ENCODE measurements around the gene PKNOX2.

The PKNOX2 gene

DNA sequence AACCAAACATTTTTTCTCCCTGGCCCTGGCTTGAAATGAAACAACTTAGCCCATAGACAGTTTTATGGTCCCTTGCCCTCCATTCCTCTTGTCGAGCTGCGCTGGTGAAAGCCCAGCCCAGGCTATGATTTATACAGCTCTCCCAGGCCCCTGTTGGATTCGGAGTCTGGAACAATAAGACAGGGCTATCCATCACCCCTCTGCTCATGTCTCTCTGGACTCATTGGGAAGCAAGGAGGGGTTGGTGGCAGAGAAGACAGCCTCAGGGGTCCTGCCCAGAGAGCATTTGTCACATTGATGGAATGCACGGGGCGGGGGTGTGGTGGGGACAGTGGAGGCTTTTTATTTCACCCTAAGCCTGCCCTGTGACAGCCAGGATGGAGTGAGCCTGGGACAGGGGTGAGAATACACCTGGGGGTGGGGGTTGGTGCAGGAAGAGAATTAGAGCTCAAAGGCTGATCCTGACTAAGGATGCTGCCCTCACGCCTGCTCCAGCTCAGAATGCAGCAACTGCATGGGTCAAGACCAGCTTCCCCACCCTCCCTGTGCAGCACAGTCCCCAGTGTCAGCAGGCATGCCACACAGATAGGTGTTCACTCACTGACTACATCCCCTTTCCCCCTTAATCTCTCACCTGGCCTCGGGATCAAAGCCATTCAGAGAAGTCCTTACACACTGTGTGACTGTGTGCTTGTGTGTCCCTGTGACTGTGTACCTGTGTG lies 10.0 kb upstream of the PKNOX2 start:
- no peak for DNase-seq (ENCODE audit: low spot score)

DNA sequence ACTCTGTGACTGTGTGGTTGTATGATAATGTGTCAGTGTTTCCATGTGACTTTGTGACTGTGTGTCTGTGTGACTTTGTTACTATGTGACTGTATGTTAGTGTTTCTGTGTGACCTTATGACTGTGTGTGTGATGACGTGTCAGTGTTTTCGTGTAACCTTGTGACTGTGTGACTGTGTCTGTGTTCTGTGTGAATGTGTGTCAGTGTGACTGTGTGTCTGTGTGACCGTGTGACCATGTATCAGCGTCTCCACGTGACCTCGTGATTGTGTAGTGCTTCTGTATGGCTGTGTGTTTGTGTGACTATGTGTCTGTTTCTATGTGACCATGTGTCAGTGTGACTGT lies 9.5 kb upstream of the PKNOX2 start:
- no peak for DNase-seq (ENCODE audit: low spot score)

DNA sequence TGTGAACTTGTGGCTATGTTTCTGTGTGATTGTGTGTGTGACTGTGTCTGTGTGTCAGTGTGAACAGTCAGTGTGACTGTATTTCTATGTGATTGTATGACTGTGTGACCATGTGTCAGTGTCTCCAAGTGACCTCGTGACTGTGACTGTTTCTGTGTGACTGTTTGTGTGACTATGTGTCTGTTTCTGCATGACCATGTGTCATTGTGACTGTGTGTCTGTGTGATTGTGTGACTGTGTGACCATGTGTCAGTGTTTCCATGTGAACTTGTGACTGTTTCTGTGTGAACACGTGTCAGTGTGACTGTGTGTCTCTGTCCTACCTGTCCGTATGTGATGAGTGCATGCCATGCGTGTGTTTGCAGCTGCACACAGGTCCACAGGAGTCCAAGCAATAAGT lies 8.8 kb upstream of the PKNOX2 start:
- no peak for DNase-seq (ENCODE audit: low spot score)

DNA sequence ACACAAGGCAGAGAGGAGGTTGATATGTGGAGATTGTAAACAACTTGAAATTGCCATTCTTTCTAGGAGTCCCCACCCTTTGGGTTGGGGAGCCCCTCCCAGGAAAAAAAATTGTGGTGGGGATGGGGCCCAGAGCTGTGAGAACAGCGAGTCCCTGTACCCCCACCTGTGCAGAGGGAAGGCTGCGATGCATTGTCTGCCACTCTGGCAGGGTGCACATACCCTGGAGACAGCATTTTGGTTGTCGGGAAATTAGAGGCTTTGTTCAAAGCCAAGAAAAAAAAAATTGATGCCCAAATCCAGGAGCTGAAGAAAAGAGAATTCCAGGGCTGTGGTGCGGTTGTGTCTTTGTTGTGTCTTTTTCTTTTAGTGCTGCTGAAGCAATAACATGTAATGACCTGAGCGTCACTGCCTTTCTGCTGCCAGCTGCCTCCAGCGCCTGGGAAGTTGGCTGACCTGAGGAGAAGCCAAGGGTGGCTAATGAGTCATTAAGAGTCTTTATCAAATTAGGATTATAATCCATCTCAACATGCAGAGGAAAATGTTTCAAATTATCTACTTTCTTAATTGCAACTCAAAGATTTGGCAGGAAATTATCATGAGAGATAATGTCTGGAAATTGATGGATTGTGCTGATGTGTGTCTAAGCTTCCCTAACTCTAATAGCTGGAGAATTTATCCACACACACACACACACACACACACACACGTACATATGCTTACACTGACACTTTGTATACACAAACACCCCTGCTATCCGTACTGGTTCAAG lies 8.0 kb upstream of the PKNOX2 start:
- DNase-seq (ENCODE audit: low spot score): no peak

DNA sequence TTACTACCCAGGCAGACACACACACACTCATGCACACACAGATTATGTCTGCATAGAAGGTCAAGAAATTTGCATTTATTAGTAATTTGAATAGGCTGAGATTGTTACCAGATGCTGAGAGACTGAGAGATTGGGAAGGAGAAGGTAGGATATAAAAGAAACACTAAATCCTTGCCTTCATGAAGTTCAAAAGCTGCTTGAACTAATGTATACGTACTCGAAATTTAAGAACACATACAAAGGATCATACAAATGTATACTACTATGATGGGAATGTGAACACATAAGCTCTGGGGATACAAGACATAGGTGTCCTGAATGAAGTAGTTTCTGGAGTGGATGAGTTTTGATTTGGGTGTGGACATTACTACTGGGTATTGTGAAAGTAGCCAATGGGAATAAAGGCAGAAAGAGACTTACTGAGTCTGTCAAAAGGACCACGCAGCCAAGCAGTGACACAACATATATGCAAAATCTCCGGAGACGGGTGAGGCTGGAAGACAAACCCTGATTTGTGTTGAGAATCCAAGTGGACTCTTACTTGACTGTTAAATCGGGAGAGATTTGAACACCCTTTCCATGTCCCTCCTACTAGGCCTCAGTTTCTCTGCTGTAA lies 7.3 kb upstream of the PKNOX2 start:
- no peak for DNase-seq (ENCODE audit: low spot score)

DNA sequence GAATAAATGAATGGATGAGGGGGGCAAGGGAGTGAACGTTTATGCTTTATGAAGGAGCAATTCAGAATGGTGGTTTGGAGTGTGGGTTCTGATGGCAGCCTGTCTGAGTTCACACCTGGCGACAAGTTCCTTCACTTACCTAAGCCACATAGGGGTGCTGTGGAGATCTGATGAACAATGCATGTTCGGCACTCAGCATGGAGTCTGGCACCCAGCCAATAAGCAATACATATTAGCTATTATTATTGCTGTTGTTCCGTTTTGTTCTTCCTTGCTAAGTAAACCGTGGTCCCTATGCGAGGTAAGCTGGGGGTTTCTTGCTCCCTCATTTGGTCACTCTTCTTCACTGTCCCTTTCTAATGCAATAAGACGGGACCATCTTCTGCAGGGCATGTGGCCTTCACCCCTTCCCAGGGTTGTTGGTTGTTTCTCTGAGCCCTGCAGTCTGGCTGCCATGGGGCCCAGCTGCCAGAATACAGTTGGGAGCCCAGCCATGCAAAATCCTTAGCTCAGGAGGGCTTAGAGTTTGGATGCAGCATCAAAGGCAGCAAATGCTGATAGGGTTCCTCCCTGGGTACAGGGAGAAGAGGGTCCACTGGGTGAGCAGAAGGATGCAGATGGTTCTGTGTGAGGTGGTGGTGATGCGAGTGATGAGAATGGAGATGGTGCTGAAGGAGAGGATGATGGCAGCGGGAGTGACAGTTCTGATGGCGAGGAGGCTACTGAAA lies 6.4 kb upstream of the PKNOX2 start:
- no peak for DNase-seq (ENCODE audit: low spot score)

DNA sequence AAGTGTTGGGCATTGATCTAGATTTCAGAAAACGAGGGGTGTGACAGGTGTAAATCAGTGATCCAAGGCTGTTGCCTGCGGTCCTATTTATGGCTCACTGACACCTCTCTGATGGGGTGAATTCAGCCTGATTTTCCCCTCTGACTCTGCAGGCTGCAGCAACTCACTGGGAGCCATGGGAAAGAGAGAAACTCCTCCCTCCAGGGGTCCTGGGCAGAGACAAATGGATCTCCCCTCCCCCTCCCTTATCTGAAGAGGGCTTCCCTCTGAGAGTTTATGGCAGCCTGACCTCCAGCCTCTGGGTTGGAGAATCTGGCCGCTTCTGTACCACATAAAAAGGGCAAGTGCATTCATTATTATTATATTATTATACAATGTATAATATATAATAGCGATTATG lies 1.8 kb upstream of the PKNOX2 start:
- DNase-seq (ENCODE audit: low spot score): no peak

DNA sequence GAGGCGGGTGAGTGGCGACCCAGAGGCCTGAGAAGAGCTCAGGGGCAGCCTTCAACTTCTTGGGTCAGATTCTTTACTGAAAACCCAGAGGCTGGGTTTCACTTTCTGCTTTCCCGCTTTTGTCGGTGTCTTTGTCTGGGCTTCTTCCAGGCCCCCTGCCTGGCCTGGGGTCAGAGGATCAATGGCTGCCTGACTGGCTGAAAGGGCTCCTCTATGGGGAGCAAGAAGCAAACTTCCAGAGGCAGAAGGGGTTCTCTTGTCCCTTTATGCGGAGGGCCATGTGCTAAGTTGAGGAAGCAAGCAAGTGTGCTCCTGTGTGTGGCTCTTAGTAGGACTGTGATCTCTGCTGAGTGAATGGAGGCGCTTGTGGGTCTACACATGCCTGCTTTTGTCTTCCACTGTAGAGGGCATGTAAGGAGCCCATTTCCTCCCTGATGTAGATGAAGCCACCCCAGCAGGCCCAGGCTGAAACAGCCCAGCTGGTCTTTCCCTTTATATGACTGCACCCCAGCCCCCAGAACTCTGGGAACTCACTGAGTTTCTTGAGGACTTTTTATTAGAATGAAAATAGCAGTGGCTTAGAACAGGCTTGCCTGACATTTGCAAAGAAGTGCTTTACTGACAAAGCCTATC lies 1.0 kb upstream of the PKNOX2 start:
- no peak for DNase-seq (ENCODE audit: low spot score)

DNA sequence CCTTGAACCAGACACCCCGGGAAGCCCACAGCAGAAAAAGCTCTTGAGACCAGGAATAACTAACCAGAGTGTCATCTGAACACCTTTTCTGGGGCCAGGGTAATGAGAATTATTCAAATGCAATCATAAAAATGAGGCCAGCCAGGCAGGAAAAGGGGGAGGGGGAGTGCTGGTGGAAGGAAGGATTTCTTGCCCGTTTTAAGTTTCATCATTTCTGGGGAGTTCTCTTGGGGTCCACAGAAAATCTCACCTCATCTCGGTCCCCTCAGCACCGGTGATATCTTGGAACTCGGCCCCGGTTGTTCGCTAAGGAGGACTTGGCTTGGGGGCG lies 495 bp upstream of the PKNOX2 start:
- no peak for DNase-seq (ENCODE audit: low spot score)

DNA sequence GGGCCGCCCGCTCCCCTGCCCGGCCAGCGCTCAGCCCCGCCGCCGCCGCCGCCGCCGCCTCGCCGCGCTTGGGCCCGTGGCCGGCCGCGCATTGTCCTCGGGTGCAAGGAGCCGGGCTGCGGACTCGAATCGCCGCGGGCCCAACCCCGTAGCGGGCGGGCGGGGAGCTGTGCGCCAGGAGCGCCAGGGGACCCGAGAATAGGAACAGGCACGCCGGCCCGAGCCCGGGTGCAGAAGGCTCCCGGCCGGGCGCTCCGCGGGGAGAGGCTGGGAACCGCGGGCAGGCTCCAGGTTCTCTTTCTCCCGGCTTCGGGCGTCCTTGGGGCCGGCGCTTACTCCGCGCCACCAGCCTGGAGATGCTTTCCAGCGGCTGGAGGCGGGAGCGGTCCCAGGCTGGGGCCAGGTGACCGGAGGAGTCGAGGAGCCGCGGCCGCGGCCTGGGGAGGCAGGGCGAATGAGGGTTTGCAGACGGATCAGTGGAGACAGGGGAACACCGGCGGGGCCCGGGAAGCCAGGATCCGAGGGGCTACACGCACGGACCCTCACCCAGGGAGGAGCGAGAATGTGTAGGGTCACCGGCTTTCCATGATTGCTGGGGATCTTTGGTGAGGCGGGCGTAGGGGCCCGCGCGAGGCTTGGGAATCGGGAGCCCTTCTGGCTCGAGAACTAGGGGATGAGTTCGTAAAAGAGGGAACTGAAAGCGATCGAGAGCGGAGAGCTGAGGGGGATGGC lies 726 bp downstream of the PKNOX2 start:
- no peak for DNase-seq (ENCODE audit: low spot score)

DNA sequence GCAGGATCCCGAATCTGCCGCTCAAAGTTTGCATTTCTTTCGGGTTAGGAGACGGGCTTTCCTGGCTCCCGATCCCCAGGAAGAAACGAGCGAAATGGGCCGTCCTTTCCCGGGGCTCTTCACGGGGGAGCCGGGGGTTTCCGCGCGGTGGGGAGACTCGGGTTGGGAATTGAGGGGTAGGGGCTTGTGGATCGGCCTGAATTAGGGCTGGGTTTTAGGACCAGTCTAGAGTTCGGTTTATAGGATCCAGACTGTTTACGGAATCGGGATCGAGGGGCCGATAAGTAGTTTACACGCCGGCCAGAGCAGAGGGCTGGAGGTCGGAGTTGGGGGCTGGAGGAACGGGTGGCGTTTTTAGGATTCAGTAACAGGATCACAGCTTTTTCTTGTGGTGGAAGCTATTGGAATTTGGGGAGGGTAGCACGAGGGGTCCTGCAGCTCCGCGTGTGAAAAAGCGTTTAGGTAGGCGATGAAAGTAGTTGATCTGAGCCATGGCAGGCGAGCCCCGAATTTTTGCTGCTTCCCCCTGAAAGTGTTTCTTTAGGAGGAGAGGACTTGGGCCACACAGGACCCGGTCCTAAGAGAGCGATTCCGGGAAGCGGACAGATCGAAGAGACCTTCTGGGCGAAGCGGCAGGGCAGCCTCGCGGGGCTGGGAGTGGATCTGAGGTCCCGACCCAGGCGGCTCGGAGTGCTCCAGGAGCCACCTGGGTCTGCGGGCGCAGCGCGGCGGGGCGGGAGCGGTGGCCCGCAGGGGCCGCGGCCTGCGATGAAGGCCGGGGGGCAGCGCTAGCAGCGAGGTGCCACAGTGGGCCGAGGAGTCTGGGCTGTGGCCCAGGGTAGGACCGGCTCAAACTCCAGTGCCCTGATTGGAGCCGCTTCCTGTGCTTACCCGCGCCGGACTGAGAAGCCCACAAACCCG lies 1.6 kb downstream of the PKNOX2 start:
- no peak for DNase-seq (ENCODE audit: low spot score)

DNA sequence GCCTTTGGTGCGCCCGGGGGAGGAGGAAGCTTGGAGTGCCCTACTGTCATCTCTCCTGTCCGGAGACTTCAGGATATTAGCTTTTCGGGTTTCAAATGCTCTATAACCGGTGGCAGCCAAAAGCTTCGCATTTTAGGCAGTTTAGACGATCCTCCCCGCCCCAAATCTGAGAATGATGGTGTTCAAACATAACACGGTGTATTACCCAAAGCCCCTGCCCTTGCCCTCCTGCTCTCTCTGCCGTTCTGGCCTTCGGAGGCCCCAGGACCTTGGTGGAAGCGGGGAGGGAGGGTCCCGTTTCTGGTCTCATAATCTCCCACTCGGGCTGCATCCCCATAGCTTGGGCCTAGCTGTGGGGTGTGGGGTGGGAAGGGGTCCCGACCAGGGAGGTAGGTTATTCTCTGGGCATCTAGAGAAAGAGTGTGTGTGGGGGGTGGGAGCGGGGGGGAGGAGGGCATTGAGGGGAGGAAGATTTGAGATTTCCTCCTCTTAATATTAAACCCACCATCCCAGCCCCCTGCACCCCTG lies 2.3 kb downstream of the PKNOX2 start:
- no peak for DNase-seq (ENCODE audit: low spot score)

DNA sequence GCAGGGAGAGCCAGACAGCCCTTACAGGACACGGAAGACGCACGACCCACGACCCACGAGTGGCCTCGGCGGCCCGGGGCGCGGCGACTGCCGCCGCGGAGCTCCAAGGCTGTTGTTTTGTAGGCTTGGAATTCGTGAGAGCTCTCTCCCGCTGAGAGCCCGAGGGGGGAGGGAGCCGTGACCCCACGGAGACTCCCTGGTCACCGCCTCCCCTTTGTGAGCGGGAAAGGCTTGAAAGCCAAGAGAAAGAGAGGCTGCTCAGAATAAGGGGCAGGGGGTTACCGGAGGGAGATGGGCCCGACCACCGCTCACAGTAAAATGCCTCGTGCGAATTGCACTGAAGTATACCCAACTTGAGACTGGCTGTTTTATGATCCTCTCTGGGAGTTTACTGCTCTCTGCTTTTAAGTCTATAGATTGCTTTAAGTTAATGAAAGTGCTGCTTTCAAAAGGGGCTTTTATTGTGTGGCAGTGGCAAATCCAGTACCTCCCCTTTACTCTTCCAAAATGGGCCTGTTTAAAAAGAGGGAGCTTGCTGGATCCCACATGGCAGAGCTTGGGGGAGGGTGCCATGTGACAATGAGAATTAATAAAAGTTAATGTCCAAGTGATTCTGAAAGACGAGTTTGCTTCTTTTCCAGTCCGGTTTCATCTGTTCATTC lies 2.9 kb downstream of the PKNOX2 start:
- no peak for DNase-seq (ENCODE audit: low spot score)

DNA sequence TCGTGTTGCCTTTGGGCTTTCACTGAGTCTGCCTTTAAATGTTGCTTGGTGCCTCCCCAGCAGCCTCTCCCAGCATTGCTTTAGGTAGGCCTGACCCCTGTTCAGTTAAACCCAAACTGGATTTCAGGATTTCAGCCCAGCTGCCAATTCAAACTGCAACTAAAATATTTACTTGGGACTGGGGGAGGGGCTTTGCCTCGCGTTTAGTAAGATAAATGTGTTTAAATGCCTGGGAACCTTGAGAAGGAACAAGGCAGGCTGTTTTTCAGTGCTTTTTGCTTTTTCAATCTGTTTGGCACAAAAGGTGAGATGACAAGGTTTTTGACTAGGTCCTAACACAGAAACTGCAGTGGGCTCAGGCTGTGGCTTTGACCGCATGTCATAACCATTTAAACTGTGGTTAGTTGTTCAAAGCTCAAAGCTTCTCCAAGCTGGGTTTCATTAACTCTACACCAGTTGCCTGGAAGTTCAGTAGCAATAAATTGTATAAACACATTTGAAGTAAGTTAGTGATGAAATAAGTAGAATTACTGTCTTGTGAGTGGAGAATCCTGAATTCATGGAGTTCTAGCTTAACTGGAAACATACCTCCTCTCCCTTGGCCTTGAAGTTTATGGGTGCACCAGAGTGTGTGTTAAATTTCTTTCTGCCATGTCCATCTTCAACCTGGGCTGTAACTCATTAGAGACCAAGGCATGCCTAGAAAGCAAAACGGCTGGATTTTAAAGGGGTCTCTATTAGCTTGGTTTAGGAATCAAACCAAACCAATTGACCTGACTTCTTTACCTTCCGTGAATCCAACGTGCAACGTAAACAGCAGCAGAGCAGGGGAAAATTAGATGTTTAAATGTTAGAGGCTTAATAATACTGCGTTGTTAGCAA lies 3.6 kb downstream of the PKNOX2 start:
- DNase-seq (ENCODE audit: low spot score): no peak

DNA sequence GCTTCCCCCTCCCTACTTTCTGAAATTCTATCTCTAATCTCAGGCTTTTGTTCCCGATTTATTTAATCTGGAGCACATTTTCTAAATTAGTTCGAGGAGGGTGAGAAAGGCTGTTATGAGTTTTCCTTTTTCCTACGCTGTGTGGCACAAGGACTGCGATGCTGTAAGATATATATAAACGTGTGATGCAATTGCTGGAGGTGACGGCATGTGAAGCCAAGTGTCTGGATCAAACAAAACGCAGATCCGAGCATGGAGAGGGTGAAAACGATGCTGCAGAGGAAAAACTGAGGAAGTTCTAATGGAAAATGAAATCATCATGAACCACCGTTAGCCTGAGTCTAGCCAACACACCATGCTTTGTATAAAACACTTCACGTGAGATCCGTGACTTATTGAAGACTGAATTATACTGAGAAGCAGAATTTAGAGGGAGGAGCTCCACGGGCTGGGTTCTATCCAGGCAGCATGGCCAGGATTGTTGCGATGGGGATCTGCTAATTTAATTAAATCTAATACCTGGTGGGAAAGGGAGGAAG lies 4.4 kb downstream of the PKNOX2 start:
- DNase-seq (ENCODE audit: low spot score): no peak

DNA sequence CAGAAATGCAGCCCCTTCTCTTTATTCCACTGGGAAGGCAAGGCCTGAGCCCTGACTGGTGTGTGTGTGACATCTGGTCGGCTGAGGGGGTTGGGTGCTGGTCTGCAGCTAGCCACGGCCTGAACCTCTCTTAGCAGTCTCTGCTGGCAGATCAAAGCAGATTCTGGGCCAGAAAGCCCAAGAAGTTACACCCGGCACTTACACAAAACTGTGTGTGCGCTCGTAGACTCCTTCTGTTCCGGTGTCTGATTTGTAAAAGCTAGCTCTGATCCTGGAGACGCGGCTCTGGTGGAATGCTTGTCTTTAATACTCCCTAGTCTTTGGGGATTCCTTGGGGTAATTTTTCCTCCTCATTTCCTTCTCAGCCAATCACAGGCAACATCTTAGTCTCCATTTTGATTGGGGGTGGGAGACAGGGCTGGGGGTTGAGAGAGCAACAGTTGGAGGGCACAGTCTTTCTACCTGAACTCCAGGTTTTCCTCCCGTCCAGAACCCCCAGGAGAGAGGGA lies 5.5 kb downstream of the PKNOX2 start:
- DNase-seq (ENCODE audit: low spot score): no peak

DNA sequence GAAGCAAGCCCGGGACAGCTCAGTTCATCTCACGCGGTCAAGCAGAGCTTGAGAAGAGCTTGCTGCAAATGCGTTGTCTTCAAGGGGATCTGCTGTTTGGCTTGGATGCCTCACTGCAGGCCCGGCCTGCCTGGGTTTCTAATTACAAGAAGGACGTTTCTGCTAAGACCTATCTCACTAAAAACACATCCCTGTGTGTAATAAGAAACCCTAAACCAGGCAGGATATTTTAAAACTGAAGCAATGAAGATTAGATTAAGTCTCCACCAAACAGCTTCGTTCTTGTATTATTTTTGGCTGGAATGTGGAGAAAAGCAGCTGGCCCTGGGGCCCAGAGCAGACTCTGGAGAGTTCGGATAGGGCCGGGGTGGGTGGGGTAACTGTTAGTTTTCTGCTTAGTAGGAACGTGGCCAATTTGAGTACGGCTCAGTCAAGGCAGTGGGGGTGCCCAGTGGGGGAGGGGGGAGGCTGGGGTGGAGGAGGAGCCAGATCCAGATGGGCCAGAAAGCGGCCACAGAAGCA lies 6.0 kb downstream of the PKNOX2 start:
- DNase-seq (ENCODE audit: low spot score): no peak

DNA sequence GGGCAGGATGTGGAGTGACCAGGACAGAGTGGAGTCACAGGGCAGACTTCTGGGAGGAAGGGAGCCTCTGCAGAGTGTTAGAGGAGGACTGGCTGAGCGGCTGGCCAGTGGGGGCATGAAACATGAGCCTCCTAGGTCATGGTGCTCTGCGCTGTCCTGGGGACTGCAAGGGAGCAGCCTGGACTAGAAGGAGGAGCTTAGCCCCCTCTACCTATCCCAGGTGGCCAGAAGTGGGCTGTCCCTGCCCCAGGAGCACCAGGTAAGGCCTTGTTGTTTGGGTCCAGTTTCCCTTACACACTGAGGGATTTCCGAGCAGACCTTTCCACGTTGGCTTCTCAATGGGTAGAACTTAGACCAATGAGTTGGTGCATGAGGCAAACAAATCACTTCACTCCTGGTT lies 7.4 kb downstream of the PKNOX2 start:
- DNase-seq (ENCODE audit: low spot score): no peak

All from LoVo (cell line).